ENCODE measurements around the gene RPA3. TPM values are rescaled to one million over a fixed set of nuclear protein-coding genes. Genes with fewer than 3 reads are reported as not detected.

RPA3 gene
- total RNA-seq, 1 experiment from 2014 or later: 108 TPM

- H2AK5ac ChIP-seq (ENCODE audit: insufficient read length, low read length): no peak overlapping the region
- no peak overlapping the region for H4K8ac ChIP-seq (replicated peaks; ENCODE audit: insufficient read length, low read depth, low read length)
- no peak overlapping the region for H3K4ac ChIP-seq (ENCODE audit: low read depth, low read length)
- no peak overlapping the region for H4K91ac ChIP-seq (ENCODE audit: insufficient read length, low read depth, low read length)
- H3K9me3 ChIP-seq (ENCODE audit: control insufficient read depth, low read depth, low read length): no peaks in the 10 kb centered on the region
- H2BK20ac ChIP-seq (ENCODE audit: low read depth, low read length, poor library complexity, severe bottlenecking): no peak overlapping the region
- H3T11ph ChIP-seq (ENCODE audit: low read length): no peak overlapping the region
- H3K27me3 ChIP-seq (ENCODE audit: insufficient read depth, low read length): no peaks in the 10 kb centered on the region
- H2BK5ac ChIP-seq (ENCODE audit: insufficient read length, low read length): no peak overlapping the region
- no peak overlapping the region for H3K27ac Mint-ChIP-seq
- H3K23ac ChIP-seq (ENCODE audit: insufficient read length, low read depth, low read length): no peak overlapping the region
- no peaks in the 10 kb centered on the region for H3K79me1 ChIP-seq (ENCODE audit: insufficient read depth, low read depth, low read length, poor library complexity, severe bottlenecking)
- no peaks in the 10 kb centered on the region; a peak in 1 of 5 replicates for H3K9me3 Mint-ChIP-seq
- no peaks in the 10 kb centered on the region for H3K4me1 ChIP-seq (ENCODE audit: insufficient read depth, low read length)
- no peak overlapping the region for H2AFZ ChIP-seq (ENCODE audit: low read length)
- no peak overlapping the region for H3K4me2 ChIP-seq (ENCODE audit: insufficient read depth, insufficient read length, low read length)
- H3K18ac ChIP-seq (ENCODE audit: insufficient read length, low read depth, low read length): no peak overlapping the region
- H4K5ac ChIP-seq (ENCODE audit: insufficient read length, low read depth, low read length): no peak overlapping the region
- H3K27me3 Mint-ChIP-seq (ENCODE audit: low read depth): no peaks in the 10 kb centered on the region
- no peaks in the 10 kb centered on the region for H3K23me2 ChIP-seq (ENCODE audit: insufficient read length, low read depth, low read length, poor library complexity, severe bottlenecking)
- no peak overlapping the region for H3K27ac ChIP-seq (ENCODE audit: insufficient read length, low read depth, low read length)
- no peak for DNase-seq
- H3K36me3 Mint-ChIP-seq (ENCODE audit: insufficient read depth in 1 of 3, low read depth in 3 of 3): peaks cover 0 to 5% (median 0%) of the 10 kb centered on the region in 3 experiments; a peak in 4 of 7 replicates
- H3K4me3 Mint-ChIP-seq: no peak overlapping the region
- H3K56ac ChIP-seq (ENCODE audit: insufficient read length, low read depth, low read length): no peak overlapping the region
- no peak overlapping the region for H3K9ac ChIP-seq (ENCODE audit: extremely low read depth, insufficient read length, low read length)
- H2BK15ac ChIP-seq (ENCODE audit: low read depth, low read length): no peak overlapping the region
- no peak overlapping the region for H3K14ac ChIP-seq (ENCODE audit: insufficient read depth, low read length)
- no peak overlapping the region for H2BK120ac ChIP-seq (ENCODE audit: low read depth, low read length, poor library complexity, severe bottlenecking)
- H3K79me2 ChIP-seq (ENCODE audit: insufficient read depth, low read length): no peaks in the 10 kb centered on the region
- no peak overlapping the region for H2BK12ac ChIP-seq (ENCODE audit: insufficient read length, low read depth, low read length)
- TF ChIP-seq CTCF (conservative IDR thresholded peaks at IDR 0.05): no peak
- H4K20me1 ChIP-seq (ENCODE audit: control insufficient read depth, insufficient read depth, insufficient read length): no peaks in the 10 kb centered on the region
- peaks cover 7 to 9% of the 10 kb centered on the region in 2 experiments; a peak in 3 of 4 replicates for H3K4me1 Mint-ChIP-seq
These were observed 19.0 kb downstream of the RPA3 start for GRCh38 chr7:7699380-7699779.
